Spleen (tissue), 13 donors: ENCODE measurements around the gene MCCC1. TPM values are rescaled to one million over a fixed set of nuclear protein-coding genes. Genes with fewer than 3 reads are reported as not detected.

Source experiments
- DNase-seq: peaks from one replicate; pipeline ENCODE4 v3.0.0-alpha.2; 2020
- H3K27ac ChIP-seq, 8 donors: fragments of 200-600 bp; sonication (generic) in 7 of 8; 1 replicate in 4 of 8; 2 replicates in 4 of 8; pipeline versions ENCODE4 v1.5.0 to v1.8.0; 2016 to 2021; ENCODE audit warnings: inconsistent platforms in 4 of 8, mild to moderate bottlenecking in 4 of 8, moderate library complexity in 1 of 8
- H3K27me3 ChIP-seq, 7 donors: fragments of 200-600 bp; sonication (generic) in 6 of 7; replicated peaks in 1 of 7; 1 replicate in 4 of 7; 2 replicates in 3 of 7; pipeline versions ENCODE4 v1.5.0 to v1.8.0; 2016 to 2021; ENCODE audit warnings: inconsistent platforms in 3 of 7, mild to moderate bottlenecking in 1 of 7
- H3K36me3 ChIP-seq, 6 donors: fragments of 200-600 bp; sonication (generic) in 5 of 6; 1 replicate in 4 of 6; 2 replicates in 2 of 6; pipeline versions ENCODE4 v1.5.0 to v1.8.0; 2016 to 2021; ENCODE audit warnings: inconsistent platforms in 2 of 6
- H3K4me1 ChIP-seq, 6 donors: fragments of 200-600 bp; sonication (generic) in 5 of 6; 1 replicate in 3 of 6; 2 replicates in 3 of 6; pipeline versions ENCODE4 v1.5.0 to v1.8.0; 2016 to 2021; ENCODE audit warnings: inconsistent platforms in 3 of 6
- H3K4me3 ChIP-seq, 8 donors: fragments of 200-600 bp; sonication (generic) in 7 of 8; 1 replicate in 4 of 8; 2 replicates in 4 of 8; pipeline versions ENCODE4 v1.5.0 to v1.8.0; 2016 to 2021; ENCODE audit warnings: inconsistent platforms in 4 of 8, mild to moderate bottlenecking in 4 of 8, moderate library complexity in 2 of 8
- H3K9me3 ChIP-seq, 8 donors: fragments of 200-600 bp; sonication (generic) in 7 of 8; 1 replicate in 4 of 8; 2 replicates in 4 of 8; pipeline versions ENCODE4 v1.5.0 to v1.8.0; 2016 to 2021; ENCODE audit warnings: inconsistent platforms in 4 of 8
- POLR2A ChIP-seq, 3 donors: fragments of 450-650 bp; IDR thresholded peaks; one replicate each; pipeline ENCODE4 v1.5.1; 2017; ENCODE audit warnings: antibody characterized with exemption in 3 of 3, mild to moderate bottlenecking in 1 of 3
- POLR2AphosphoS5 ChIP-seq, 3 donors: sonication (generic); formaldehyde crosslinking; IDR thresholded peaks; one replicate each; pipeline ENCODE4 v1.5.1; 2017; ENCODE audit warnings: antibody characterized with exemption in 3 of 3
- WGBS, 5 donors: extraction: QIAGEN DNeasy Blood & Tissue Kit in 3 of 5; methylation state at CpG; one replicate each; pipeline versions ENCODE4 v1.1.5 to v1.1.7; 2013 to 2018; 5-methylcytosine and 5-hydroxymethylcytosine counted together
- intact Hi-C: fragments of 100-400 bp; cut with DNase I; formaldehyde crosslinking; loops from one replicate; pipeline ENCODE4 v1.15.0; 2023; ENCODE audit warnings: low total_unique reads
- long read RNA-seq, 2 donors: transcript quantifications; one replicate each; lab custom pipeline, GENCODE V29; 2026
- polyA plus RNA-seq, 3 donors: library from polyadenylated mRNA; stranded (reverse); fragments of 200-250 nt; gene quantifications; one replicate each; pipeline ENCODE4 v1.2.1, GENCODE V29; 2013
- total RNA-seq, 7 donors: library from RNA; depleted of rRNA in 3 of 7; stranded (reverse); fragments of >200 nt in 3 of 7; fragmentation: NEBNext Ultra II Directional in 4 of 7; extraction: Animal tissue kit (Norgen Biotek cat#: 25700) in 4 of 7; gene quantifications; one replicate each; pipeline versions ENCODE4 v1.1.0 to v1.2.1, GENCODE V29; 2016 to 2021
- TF ChIP-seq, protein P1 (sequence below), 11 experiments: fragments of 200-600 bp in 7 of 11; fragments of 450-650 bp in 4 of 11; sonication (generic) in 4 of 11; IDR thresholded peaks in 8 of 11; conservative IDR thresholded peaks in 3 of 11; 1 replicate in 7 of 11; 2 replicates in 4 of 11; pipeline versions ENCODE4 v1.4.0 to v1.8.0; 2016 to 2021; ENCODE audit warnings: antibody characterized with exemption in 11 of 11, inconsistent platforms in 4 of 11, mild to moderate bottlenecking in 1 of 11
- donor health status: healthy with polysubstance abuse.
- donor health status: DM: no; HTN: no; CAD: no; lungs with moderate emphysema.
- donor health status: DM: no; HTN: no; CAD: no.
- donor health status: Bipolar disorder and iron deficiency.
- donor health status: healthy.
- donor health status: DM: no; HTN: no; CAD: no.
- donor health status: DM: yes; HTN: yes; CAD: no.

Gene MCCC1
- 10 to 100 TPM; 18.6 to 96.1 (median 27.8) TPM for total RNA-seq
- polyA plus RNA-seq: 10 to 100 TPM; 26.9 to 46.7 (median 29.7) TPM
- long read RNA-seq, donor 1, partial matches to known transcripts: 0 of 2 reads
- long read RNA-seq, donor 1, other reads (novel, unspliced or antisense): 0 of 2 reads
- long read RNA-seq, donor 2, partial matches to known transcripts: 0 of 3 reads
- long read RNA-seq, donor 2, other reads (novel, unspliced or antisense): 0 of 3 reads

DNA sequence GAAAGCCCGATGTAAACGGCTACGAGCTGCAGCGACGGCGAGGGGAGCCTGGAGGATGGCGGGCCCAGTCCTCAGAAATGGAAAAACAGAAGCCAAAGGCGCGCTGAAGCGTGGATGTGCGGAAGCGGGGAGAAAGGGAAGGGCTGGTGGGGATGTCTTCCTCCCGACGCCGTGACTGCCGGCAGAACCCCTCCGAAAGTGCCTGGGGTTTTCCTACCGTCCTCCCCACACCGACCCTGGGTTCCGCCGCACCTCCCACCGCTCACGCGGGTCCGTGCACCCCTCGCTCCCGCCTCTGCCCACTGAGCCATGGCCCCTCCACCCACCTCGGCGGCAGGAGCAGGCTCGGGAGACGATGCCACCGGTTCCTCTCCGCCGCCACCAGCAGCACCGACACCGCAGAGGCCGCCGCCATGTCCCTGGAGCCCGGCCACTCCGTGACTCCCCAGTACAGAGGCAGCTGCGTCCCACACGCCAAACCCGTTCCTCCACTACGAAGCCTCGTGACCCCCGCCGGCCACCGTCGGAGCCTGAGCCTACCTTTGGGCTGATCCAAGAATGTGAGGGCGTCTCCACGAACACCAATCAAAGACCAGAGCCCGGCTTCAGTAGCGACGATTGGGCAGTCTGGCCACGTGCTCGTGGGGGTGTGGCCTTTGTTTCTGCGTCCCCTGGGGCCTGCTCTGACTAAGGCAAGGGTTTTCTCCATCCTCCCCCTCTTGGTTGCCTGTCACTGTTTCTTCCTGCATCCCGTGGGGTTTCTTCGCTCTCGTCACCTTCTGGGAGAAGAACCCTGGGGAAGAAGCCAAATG, at the start of gene MCCC1:
Gene MCCC1, minus strand, starts transcription at position 471 of the 812 bp plus-strand sequence. Its CDS starts 56 bp downstream, at position 415.
- Histone ChIP-seq H3K27me3 (no peaks in the 10 kb centered on the region), H3K36me3 (peaks cover 0 to 10% (median under 1%) of the 10 kb centered on the region in 6 donors), H3K9me3 (no peaks in the 10 kb centered on the region), H3K27ac (peak within 1 kb of the TSS; percentile 73 to 93 (median 88)), H3K4me1 (peaks cover 9 to 37% (median 24%) of the 10 kb centered on the region in 6 donors), H3K4me3 (peak within 1 kb of the TSS; percentile 86 to 99 (median 96))
- WGBS, 5 donors: 0 to 1% (median 0%) methylated on average over 41 to 60 of the region's 60 CpGs
- DNase-seq: peak; percentile 99
- TF ChIP-seq, protein P1, sequence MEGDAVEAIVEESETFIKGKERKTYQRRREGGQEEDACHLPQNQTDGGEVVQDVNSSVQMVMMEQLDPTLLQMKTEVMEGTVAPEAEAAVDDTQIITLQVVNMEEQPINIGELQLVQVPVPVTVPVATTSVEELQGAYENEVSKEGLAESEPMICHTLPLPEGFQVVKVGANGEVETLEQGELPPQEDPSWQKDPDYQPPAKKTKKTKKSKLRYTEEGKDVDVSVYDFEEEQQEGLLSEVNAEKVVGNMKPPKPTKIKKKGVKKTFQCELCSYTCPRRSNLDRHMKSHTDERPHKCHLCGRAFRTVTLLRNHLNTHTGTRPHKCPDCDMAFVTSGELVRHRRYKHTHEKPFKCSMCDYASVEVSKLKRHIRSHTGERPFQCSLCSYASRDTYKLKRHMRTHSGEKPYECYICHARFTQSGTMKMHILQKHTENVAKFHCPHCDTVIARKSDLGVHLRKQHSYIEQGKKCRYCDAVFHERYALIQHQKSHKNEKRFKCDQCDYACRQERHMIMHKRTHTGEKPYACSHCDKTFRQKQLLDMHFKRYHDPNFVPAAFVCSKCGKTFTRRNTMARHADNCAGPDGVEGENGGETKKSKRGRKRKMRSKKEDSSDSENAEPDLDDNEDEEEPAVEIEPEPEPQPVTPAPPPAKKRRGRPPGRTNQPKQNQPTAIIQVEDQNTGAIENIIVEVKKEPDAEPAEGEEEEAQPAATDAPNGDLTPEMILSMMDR (IDR thresholded peaks at IDR 0.05 in 8 of 11, conservative IDR thresholded peaks at IDR 0.05 in 3 of 11): peak in 4 of 11 experiments; percentile 11 to 34 (median 23)
- TF ChIP-seq POLR2A (IDR thresholded peaks at IDR 0.05) (peak in 1 of 3 donors; percentile 26), POLR2AphosphoS5 (IDR thresholded peaks at IDR 0.05) (peak; percentile 92 to 95 (median 93))
- intact Hi-C loops: no loop called here

DNA sequence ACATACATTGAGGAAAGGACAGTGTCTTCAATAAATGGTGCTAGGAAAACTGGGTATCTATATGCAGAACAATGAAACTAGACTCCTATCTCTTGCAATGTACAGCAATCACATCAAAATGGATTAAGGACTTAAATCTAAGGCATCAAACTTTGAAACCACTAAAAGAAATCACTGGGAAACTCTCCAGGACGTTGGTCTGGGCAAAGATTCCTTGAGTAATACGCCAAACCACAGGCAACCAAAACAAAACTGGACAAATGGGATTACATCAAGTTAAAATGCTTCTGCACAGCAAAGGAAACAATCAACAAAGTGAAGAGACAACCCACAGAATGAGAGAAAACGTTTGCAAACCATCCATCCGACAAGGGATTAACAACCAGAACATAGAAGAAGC, 48.8 kb upstream of the MCCC1 start:
- intact Hi-C loops: no loop called here
- H3K9me3 ChIP-seq: no peaks in the 10 kb centered on the region

DNA sequence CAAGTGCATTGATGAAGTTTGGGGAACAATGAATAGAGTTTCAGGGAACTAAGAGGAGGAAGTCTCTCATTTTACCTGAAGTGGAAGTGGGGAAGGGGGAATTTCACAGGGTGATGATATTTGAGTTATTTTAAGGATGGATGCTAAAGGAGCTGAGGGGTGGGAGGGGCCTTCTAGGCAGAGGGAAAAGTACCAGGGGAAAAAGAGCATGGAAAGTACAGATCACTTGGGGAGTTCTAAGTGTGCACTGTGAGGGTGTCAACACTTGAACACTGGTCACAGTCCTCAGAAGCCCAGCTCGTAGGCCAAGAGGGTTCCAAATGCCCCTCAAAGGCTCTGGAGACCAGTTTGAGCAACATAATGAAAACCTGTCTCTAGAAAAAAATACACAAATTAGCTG, 45.1 kb upstream of the MCCC1 start:
- 29 to 95% (median 53%) methylated on average over 1 of the region's 1 CpG for WGBS, 5 donors
- TF ChIP-seq POLR2AphosphoS5 (IDR thresholded peaks at IDR 0.05): no peak
- TF ChIP-seq POLR2A (IDR thresholded peaks at IDR 0.05): no peak
- TF ChIP-seq, protein P1 (IDR thresholded peaks at IDR 0.05 in 8 of 11, conservative IDR thresholded peaks at IDR 0.05 in 3 of 11): no peak
- Histone ChIP-seq H3K36me3 (no peaks in the 10 kb centered on the region), H3K4me3 (no peak overlapping the region), H3K27me3 (peaks cover 0 to 62% (median 0%) of the 10 kb centered on the region in 7 donors), H3K27ac (no peak overlapping the region), H3K9me3 (no peaks in the 10 kb centered on the region), H3K4me1 (no peaks in the 10 kb centered on the region)
- intact Hi-C loops: no loop called here
- DNase-seq: no peak

More for the DNA sequence above, 48.8 kb upstream of the MCCC1 start:
- TF ChIP-seq POLR2AphosphoS5 (IDR thresholded peaks at IDR 0.05) (no peak), POLR2A (IDR thresholded peaks at IDR 0.05) (no peak)
- TF ChIP-seq, protein P1 (IDR thresholded peaks at IDR 0.05 in 8 of 11, conservative IDR thresholded peaks at IDR 0.05 in 3 of 11): no peak
- H3K4me3 ChIP-seq: no peak overlapping the region
- 63 to 76% (median 70%) methylated on average over 4 of the region's 4 CpGs for WGBS, 5 donors
- no peaks in the 10 kb centered on the region for H3K36me3 ChIP-seq
- DNase-seq: no peak
- peaks cover 0 to 73% (median 0%) of the 10 kb centered on the region in 7 donors for H3K27me3 ChIP-seq
- peaks cover 0 to 4% (median 0%) of the 10 kb centered on the region in 6 donors for H3K4me1 ChIP-seq
- no peak overlapping the region for H3K27ac ChIP-seq

DNA sequence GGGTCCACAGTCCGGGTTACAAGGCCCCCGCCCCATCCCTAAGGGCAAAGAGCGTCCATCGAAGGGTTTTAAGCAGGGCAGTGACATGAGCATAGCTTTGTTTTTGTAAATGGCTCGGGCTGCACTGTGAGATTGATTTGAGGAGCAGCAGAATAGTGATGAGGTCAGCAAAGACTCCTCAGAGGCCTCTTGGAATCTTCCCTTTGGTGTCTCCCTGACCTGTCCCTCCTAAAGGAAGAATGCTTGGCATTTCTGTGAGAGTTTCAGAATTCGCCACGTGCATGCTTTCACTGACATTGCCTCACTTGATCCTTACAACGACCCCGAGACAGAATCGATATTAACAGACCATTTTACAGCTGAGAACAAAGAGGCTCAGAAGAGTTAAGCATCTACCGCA, 42.9 kb upstream of the MCCC1 start:
- TF ChIP-seq, protein P1 (IDR thresholded peaks at IDR 0.05 in 8 of 11, conservative IDR thresholded peaks at IDR 0.05 in 3 of 11): no peak
- TF ChIP-seq POLR2A (IDR thresholded peaks at IDR 0.05) (no peak), POLR2AphosphoS5 (IDR thresholded peaks at IDR 0.05) (no peak)
- H3K27me3 ChIP-seq: peaks cover 0 to 65% (median 0%) of the 10 kb centered on the region in 7 donors
- no peak for DNase-seq
- no peaks in the 10 kb centered on the region for H3K4me1 ChIP-seq
- whole genome bisulfite sequencing, 5 donors: 76 to 87% (median 82%) methylated on average over 11 of the region's 11 CpGs
- no peaks in the 10 kb centered on the region for H3K36me3 ChIP-seq
- intact Hi-C loops: no loop called here
- H3K27ac ChIP-seq: no peak overlapping the region
- H3K4me3 ChIP-seq: no peak overlapping the region
- no peaks in the 10 kb centered on the region for H3K9me3 ChIP-seq
